HEK293T (cell line): Measurements from ENCODE around the gene XRCC5.

Experiments
- CTCF ChIA-PET: fragments of 350-600 bp; formaldehyde crosslinking; extraction: SDS; loops from one replicate; lab custom pipeline; 2021; ENCODE audit warnings: antibody characterized with exemption, inconsistent platforms; lab: Yijun Ruan, JAX
- POLR2A ChIA-PET: fragments of 350-600 bp; formaldehyde crosslinking; extraction: SDS; loops from one replicate; lab custom pipeline; 2020; ENCODE audit warnings: antibody characterized with exemption, inconsistent platforms; lab: Yijun Ruan, JAX
- DNase-seq: peaks from one replicate; pipeline ENCODE4 v3.0.0; 2012; ENCODE audit warnings: mixed read lengths; ENCODE audit errors: extremely low spot score
- ARNT ChIP-seq: fragments of 450-650 bp; IDR thresholded peaks from 2 replicates; pipeline ENCODE4 v1.6.1; 2017; ENCODE audit warnings: mild to moderate bottlenecking
- BHLHE40 ChIP-seq: fragments of 450-650 bp; IDR thresholded peaks from 2 replicates; pipeline ENCODE4 v1.6.1; 2016; ENCODE audit warnings: mild to moderate bottlenecking, moderate library complexity, borderline replicate concordance
- CTBP1 ChIP-seq: fragments of 450-650 bp; IDR thresholded peaks from 2 replicates; pipeline ENCODE4 v1.6.1; 2016; ENCODE audit warnings: borderline replicate concordance
- ELF4 ChIP-seq: fragments of 450-650 bp; IDR thresholded peaks from 2 replicates; pipeline ENCODE4 v1.6.1; 2017; ENCODE audit warnings: antibody characterized with exemption
- FOXA1 ChIP-seq: fragments of 450-650 bp; IDR thresholded peaks from 2 replicates; pipeline ENCODE4 v1.6.1; 2016; ENCODE audit warnings: mild to moderate bottlenecking
- FOXK2 ChIP-seq: fragments of 450-650 bp; IDR thresholded peaks from 2 replicates; pipeline ENCODE4 v1.6.1; 2016; ENCODE audit warnings: mild to moderate bottlenecking
- FOXM1 ChIP-seq: fragments of 450-650 bp; IDR thresholded peaks from 2 replicates; pipeline ENCODE4 v1.6.1; 2017; ENCODE audit warnings: mild to moderate bottlenecking, borderline replicate concordance
- HDGF ChIP-seq: fragments of 450-650 bp; IDR thresholded peaks from 2 replicates; pipeline ENCODE4 v1.6.1; 2017; ENCODE audit warnings: antibody characterized with exemption, borderline replicate concordance
- L3MBTL2 ChIP-seq: fragments of 450-650 bp; conservative IDR thresholded peaks from 2 replicates; pipeline ENCODE4 v1.6.1; 2016; ENCODE audit warnings: mild to moderate bottlenecking
- LEF1 ChIP-seq: fragments of 450-650 bp; IDR thresholded peaks from 2 replicates; pipeline ENCODE4 v1.6.1; 2017; ENCODE audit warnings: mild to moderate bottlenecking, borderline replicate concordance
- NFRKB ChIP-seq: fragments of 450-650 bp; IDR thresholded peaks from 2 replicates; pipeline ENCODE4 v1.6.1; 2016; ENCODE audit warnings: mild to moderate bottlenecking, moderate library complexity
- PKNOX1 ChIP-seq: fragments of 450-650 bp; IDR thresholded peaks from 2 replicates; pipeline ENCODE4 v1.6.1; 2016
- SP1 ChIP-seq: fragments of 450-650 bp; IDR thresholded peaks from 2 replicates; pipeline ENCODE4 v1.6.1; 2017
- SUZ12 ChIP-seq: fragments of 450-650 bp; IDR thresholded peaks from 2 replicates; pipeline ENCODE4 v1.6.1; 2016; ENCODE audit warnings: mild to moderate bottlenecking
- TARDBP ChIP-seq: fragments of 450-650 bp; IDR thresholded peaks from 2 replicates; pipeline ENCODE4 v1.6.1; 2016
- ZNF384 ChIP-seq: fragments of 450-650 bp; IDR thresholded peaks from 2 replicates; pipeline ENCODE4 v1.6.1; 2016

The XRCC5 gene

GRCh38 chr2:216119986-216120385 lies 10.8 kb downstream of the XRCC5 start:
- POLR2A ChIA-PET, result no interaction called here
- DNase-seq, result no peak
- CTCF ChIA-PET, result no interaction called here
- no peak for TF ChIP-seq ELF4
- TF ChIP-seq NFRKB, result no peak
- no peak for TF ChIP-seq BHLHE40
- no peak for TF ChIP-seq L3MBTL2
- no peak for TF ChIP-seq TARDBP
- no peak for TF ChIP-seq ZNF384
- TF ChIP-seq SUZ12, result no peak
- no peak for TF ChIP-seq PKNOX1
- TF ChIP-seq LEF1, result no peak

GRCh38 chr2:216121255-216121654 lies 12.1 kb downstream of the XRCC5 start:
- CTCF ChIA-PET, result no interaction called here
- TF ChIP-seq ZNF384 (no peak), FOXM1 (no peak), BHLHE40 (no peak), NFRKB (no peak), TARDBP (no peak), CTBP1 (no peak), SP1 (no peak), FOXK2 (no peak), PKNOX1 (no peak), SUZ12 (no peak), ARNT (no peak), LEF1 (no peak)
- POLR2A ChIA-PET, result interaction anchor here (0.7 kb wide), 1 partner anchor 712 kb away, joined by 3 read pairs; no protein-coding TSS in a partner anchor
- no peak for DNase-seq

GRCh38 chr2:216126943-216127342 lies 17.8 kb downstream of the XRCC5 start:
- CTCF ChIA-PET, result no interaction called here
- DNase-seq, result no peak
- POLR2A ChIA-PET, result no interaction called here
- TF ChIP-seq CTBP1, result no peak
- no peak for TF ChIP-seq TARDBP
- no peak for TF ChIP-seq NFRKB
- no peak for TF ChIP-seq PKNOX1
- TF ChIP-seq ZNF384, result no peak
- TF ChIP-seq HDGF, result no peak
- no peak for TF ChIP-seq FOXA1
- TF ChIP-seq SUZ12, result no peak
- TF ChIP-seq FOXK2, result no peak
- TF ChIP-seq L3MBTL2, result no peak
- TF ChIP-seq ARNT, result no peak
- TF ChIP-seq SP1, result no peak
- no peak for TF ChIP-seq FOXM1
- no peak for TF ChIP-seq BHLHE40
- no peak for TF ChIP-seq ELF4
- no peak for TF ChIP-seq LEF1

GRCh38 chr2:216130346-216130971 lies 21.3 kb downstream of the XRCC5 start:
- DNase-seq, result no peak
- ChIA-PET POLR2A (no interaction called here), CTCF (interaction anchor here (0.9 kb wide), 1 partner anchor 12 kb away, joined by 4 read pairs; no protein-coding TSS in a partner anchor)
- TF ChIP-seq CTBP1, result no peak
- no peak for TF ChIP-seq LEF1
- no peak for TF ChIP-seq ELF4
- no peak for TF ChIP-seq BHLHE40
- TF ChIP-seq L3MBTL2, result no peak
- no peak for TF ChIP-seq ARNT
- TF ChIP-seq FOXK2, result no peak

- no peak for TF ChIP-seq BHLHE40
- TF ChIP-seq PKNOX1, result no peak
- TF ChIP-seq TARDBP, result no peak
- no peak for TF ChIP-seq NFRKB
- no peak for TF ChIP-seq LEF1
- TF ChIP-seq FOXK2, result no peak
- no peak for TF ChIP-seq ZNF384
- TF ChIP-seq HDGF, result no peak
- no peak for TF ChIP-seq SUZ12
- TF ChIP-seq SP1, result no peak
- no peak for TF ChIP-seq L3MBTL2
- TF ChIP-seq ELF4, result no peak
- no peak for TF ChIP-seq ARNT
- no peak for TF ChIP-seq FOXM1
- ChIA-PET POLR2A (interaction anchor here (1.0 kb wide), 1 partner anchor 8 kb away, joined by 4 read pairs; no protein-coding TSS in a partner anchor), CTCF (interaction anchor here (0.9 kb wide), 1 partner anchor 11 kb away, joined by 4 read pairs; no protein-coding TSS in a partner anchor)
- no peak for DNase-seq
Observed at GRCh38 chr2:216131175-216131926, 22.2 kb downstream of the XRCC5 start.
